ENCODE measurements around the gene ACVR2A. TPM values are rescaled to one million over a fixed set of nuclear protein-coding genes. Genes with fewer than 3 reads are reported as not detected.

The ACVR2A gene
- total RNA-seq, 2 experiments from 2014 or later = 14.0 to 15.2 TPM

DNA sequence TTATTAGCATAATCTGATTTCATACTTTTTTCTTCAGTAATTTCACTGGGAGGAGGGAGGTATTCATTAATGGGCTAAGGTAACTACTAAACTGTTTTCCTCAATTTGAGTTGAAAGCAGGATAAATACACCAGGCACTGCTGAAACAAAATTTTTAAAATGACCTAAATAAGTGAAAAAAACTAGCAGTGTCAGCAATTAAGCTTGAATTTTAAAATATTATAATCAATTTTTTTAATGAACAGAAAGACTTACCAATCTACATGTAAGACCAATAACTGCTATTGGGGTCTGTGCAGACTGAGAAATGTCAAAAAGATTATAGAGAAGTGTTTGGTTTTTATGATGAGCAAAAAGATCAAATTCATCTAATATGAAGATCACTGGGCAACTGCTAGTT, 107.3 kb downstream of the ACVR2A start:
- no peak overlapping the region for H3K4me3 Mint-ChIP-seq
- H3K4me1 Mint-ChIP-seq = no peaks in the 10 kb centered on the region
- H3K27me3 Mint-ChIP-seq = no peaks in the 10 kb centered on the region
- peaks cover 11% of the 10 kb centered on the region for H3K36me3 Mint-ChIP-seq (ENCODE audit: low read depth)
- no peak overlapping the region for H3K27ac Mint-ChIP-seq
- no peaks in the 10 kb centered on the region for H3K9me3 Mint-ChIP-seq
- DNase-seq = no peak
- CTCF ChIA-PET = no interaction called here
- POLR2A ChIA-PET = no interaction called here

- Mint-ChIP-seq H3K36me3 (ENCODE audit: low read depth) (peaks cover 50% of the 10 kb centered on the region), H3K27me3 (no peaks in the 10 kb centered on the region), H3K4me3 (no peak overlapping the region), H3K4me1 (no peaks in the 10 kb centered on the region), H3K9me3 (peaks cover 19% of the 10 kb centered on the region), H3K27ac (no peak overlapping the region)
- DNase-seq = no peak
- ChIA-PET POLR2A (no interaction called here), CTCF (no interaction called here)
Observed at GRCh38 chr2:147968571-147968970, 123.7 kb downstream of the ACVR2A start.

GRCh38 chr2:147976102-147976501, 131.3 kb downstream of the ACVR2A start:
- H3K36me3 Mint-ChIP-seq (ENCODE audit: low read depth) = peaks cover 9% of the 10 kb centered on the region
- H3K4me1 Mint-ChIP-seq = peaks cover 3% of the 10 kb centered on the region
- no peak overlapping the region for H3K27ac Mint-ChIP-seq
- no peaks in the 10 kb centered on the region for H3K27me3 Mint-ChIP-seq
- no peak for DNase-seq
- H3K4me3 Mint-ChIP-seq = no peak overlapping the region
- ChIA-PET POLR2A (no interaction called here), CTCF (no interaction called here)
- peaks cover 3% of the 10 kb centered on the region for H3K9me3 Mint-ChIP-seq

- CTCF ChIA-PET = no interaction called here
Observed at GRCh38 chr2:147977679-147978078, 132.8 kb downstream of the ACVR2A start.

More at GRCh38 chr2:147977679-147978078, 132.8 kb downstream of the ACVR2A start:
- peaks cover 3% of the 10 kb centered on the region for H3K4me1 Mint-ChIP-seq
- POLR2A ChIA-PET = no interaction called here
- H3K4me3 Mint-ChIP-seq = no peak overlapping the region
- no peaks in the 10 kb centered on the region for H3K27me3 Mint-ChIP-seq
- peaks cover 3% of the 10 kb centered on the region for H3K9me3 Mint-ChIP-seq
- no peak overlapping the region for H3K27ac Mint-ChIP-seq
- H3K36me3 Mint-ChIP-seq (ENCODE audit: low read depth) = peaks cover 9% of the 10 kb centered on the region
- no peak for DNase-seq

Other genes with a start within 250 kb of the ACVR2A start
- gene ORC4, start 175.7 kb downstream of the ACVR2A start, total RNA-seq = 10 to 100 TPM; 28.5 to 29.7 TPM
- gene MBD5, start 176.1 kb downstream of the ACVR2A start, total RNA-seq = 10 to 100 TPM; 30.7 to 35.8 TPM